ENCODE results near the gene CPA5. TPM values are rescaled to one million over a fixed set of nuclear protein-coding genes. Genes with fewer than 3 reads are reported as not detected.

The CPA5 gene
- total RNA-seq, 1 donor from 2014 or later = not detected

DNA sequence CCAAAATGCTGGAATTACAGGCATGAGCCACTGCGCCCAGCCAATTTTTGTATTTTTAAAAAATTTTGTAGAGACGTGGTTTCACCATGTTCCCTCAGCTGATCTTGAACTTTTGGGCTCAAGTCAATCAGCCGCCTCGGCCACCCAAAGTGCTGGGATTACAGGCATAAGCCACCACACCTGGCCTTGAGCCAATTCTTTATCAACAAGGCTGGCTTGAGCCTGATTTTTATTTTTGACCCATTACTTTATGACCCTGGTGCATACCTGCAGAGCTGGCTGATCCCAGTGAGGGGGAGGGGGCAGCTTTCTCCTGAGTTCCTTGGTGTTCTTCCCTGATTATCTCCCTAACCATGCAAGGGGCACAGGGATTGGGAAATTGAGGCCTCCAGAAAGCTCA lies 19.8 kb downstream of the CPA5 start:
- Mint-ChIP-seq H3K36me3 (ENCODE audit: low read depth) (no peaks in the 10 kb centered on the region), H3K27ac (no peak overlapping the region), H3K4me1 (no peaks in the 10 kb centered on the region), H3K4me3 (no peak overlapping the region), H3K9me3 (peaks cover 7% of the 10 kb centered on the region), H3K27me3 (no peaks in the 10 kb centered on the region)
- ChIA-PET CTCF (no interaction called here), POLR2A (no interaction called here)
- TF ChIP-seq, protein P1, sequence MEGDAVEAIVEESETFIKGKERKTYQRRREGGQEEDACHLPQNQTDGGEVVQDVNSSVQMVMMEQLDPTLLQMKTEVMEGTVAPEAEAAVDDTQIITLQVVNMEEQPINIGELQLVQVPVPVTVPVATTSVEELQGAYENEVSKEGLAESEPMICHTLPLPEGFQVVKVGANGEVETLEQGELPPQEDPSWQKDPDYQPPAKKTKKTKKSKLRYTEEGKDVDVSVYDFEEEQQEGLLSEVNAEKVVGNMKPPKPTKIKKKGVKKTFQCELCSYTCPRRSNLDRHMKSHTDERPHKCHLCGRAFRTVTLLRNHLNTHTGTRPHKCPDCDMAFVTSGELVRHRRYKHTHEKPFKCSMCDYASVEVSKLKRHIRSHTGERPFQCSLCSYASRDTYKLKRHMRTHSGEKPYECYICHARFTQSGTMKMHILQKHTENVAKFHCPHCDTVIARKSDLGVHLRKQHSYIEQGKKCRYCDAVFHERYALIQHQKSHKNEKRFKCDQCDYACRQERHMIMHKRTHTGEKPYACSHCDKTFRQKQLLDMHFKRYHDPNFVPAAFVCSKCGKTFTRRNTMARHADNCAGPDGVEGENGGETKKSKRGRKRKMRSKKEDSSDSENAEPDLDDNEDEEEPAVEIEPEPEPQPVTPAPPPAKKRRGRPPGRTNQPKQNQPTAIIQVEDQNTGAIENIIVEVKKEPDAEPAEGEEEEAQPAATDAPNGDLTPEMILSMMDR (IDR thresholded peaks at IDR 0.05) = no peak
- DNase-seq (no peak), ATAC-seq (ENCODE audit: low read depth) (no peak)
- intact Hi-C loops (cut with micrococcal nuclease) = no loop called here

DNA sequence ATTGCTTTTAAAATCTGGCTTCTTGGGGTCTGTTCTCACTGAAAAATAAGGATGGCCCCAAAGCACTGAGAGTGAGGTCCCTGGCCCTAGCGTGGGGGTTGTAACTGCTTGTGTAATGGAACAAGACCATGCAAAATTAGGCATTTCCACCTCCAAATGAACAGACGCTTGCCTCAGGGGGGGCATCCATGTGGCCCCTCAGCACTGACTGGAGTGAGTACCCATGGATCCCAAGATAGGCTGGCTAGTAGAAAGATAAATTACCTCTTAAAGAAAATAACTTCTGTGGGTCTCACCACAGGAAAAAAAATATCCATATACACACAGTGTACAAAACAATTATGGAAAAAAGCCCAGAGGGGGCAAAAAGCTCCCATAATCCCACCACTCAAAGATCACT lies 20.5 kb downstream of the CPA5 start:
- TF ChIP-seq, protein P1 (IDR thresholded peaks at IDR 0.05) = no peak
- DNase-seq (no peak), ATAC-seq (ENCODE audit: low read depth) (no peak)
- Mint-ChIP-seq H3K27me3 (no peaks in the 10 kb centered on the region), H3K27ac (no peak overlapping the region), H3K9me3 (peaks cover 3% of the 10 kb centered on the region), H3K36me3 (ENCODE audit: low read depth) (no peaks in the 10 kb centered on the region), H3K4me3 (no peak overlapping the region), H3K4me1 (no peaks in the 10 kb centered on the region)
- intact Hi-C loops (cut with micrococcal nuclease) = no loop called here
- CTCF ChIA-PET = no interaction called here
- POLR2A ChIA-PET = no interaction called here

DNA sequence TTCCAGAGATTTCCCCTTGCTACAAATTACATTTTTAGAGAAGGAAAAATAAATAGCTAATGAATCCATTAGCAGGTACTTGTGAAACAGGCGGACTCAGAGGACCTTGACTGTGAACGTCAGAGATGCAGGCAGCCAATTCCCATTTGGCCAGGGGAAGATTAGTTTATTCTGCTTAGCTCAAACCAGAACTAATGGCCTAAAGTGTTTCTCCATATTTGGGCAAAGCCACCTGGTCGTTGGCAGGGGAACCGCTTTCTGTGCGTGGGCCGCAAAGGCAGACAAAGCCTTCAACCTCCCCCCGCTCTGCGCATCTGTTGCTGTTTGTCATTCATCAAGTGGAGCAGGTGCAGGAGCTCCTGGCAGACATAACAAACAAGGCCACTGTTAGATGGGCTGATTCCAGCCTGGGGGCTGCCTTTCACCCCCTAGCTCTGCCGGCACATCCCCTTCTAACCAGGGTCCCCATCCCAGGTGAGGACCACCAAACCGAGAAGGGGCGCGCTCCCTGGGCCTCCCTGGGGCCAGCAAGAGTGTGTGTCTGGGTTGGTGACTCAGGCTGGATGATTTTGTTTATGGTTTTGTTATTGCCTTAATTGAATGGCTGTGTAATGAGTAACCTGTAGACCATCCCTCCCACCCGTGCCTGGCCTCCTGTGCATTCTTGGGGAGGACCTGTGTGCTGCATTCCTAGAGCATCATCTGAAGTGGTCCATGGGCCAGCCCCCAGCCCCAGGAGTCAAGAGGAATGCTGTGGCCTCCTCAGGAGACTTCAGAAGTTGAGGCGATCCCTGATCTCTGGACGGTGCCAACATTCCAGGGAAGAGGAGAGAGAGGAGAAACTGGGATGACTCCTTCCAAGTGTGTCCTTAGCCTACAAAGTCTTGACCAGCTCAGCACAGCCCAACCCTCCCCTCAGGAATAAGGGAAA lies 21.2 kb downstream of the CPA5 start:
- no peaks in the 10 kb centered on the region for H3K36me3 Mint-ChIP-seq (ENCODE audit: low read depth)
- CTCF ChIA-PET = no interaction called here
- H3K27ac Mint-ChIP-seq = no peak overlapping the region

GRCh38 chr7:130366564-130366963 lies 21.9 kb downstream of the CPA5 start:
- TF ChIP-seq, protein P1 (IDR thresholded peaks at IDR 0.05) = no peak
- Mint-ChIP-seq H3K9me3 (no peaks in the 10 kb centered on the region), H3K27me3 (no peaks in the 10 kb centered on the region), H3K4me1 (no peaks in the 10 kb centered on the region), H3K36me3 (ENCODE audit: low read depth) (no peaks in the 10 kb centered on the region), H3K27ac (no peak overlapping the region), H3K4me3 (no peak overlapping the region)
- DNase-seq (no peak), ATAC-seq (ENCODE audit: low read depth) (no peak)
- ChIA-PET POLR2A (no interaction called here), CTCF (no interaction called here)
- intact Hi-C loops (cut with micrococcal nuclease) = no loop called here

More for the DNA sequence above, 21.2 kb downstream of the CPA5 start:
- Mint-ChIP-seq H3K4me3 (no peak overlapping the region), H3K4me1 (no peaks in the 10 kb centered on the region), H3K27me3 (no peaks in the 10 kb centered on the region), H3K9me3 (no peaks in the 10 kb centered on the region)
- ATAC-seq (ENCODE audit: low read depth) (no peak), DNase-seq (no peak)
- POLR2A ChIA-PET = no interaction called here
- intact Hi-C loops (cut with micrococcal nuclease) = no loop called here
- TF ChIP-seq, protein P1 (IDR thresholded peaks at IDR 0.05) = no peak

GRCh38 chr7:130367088-130367755 lies 22.6 kb downstream of the CPA5 start:
- no peak for ATAC-seq (ENCODE audit: low read depth)
- no peak overlapping the region for H3K27ac Mint-ChIP-seq

More at GRCh38 chr7:130367088-130367755, 22.6 kb downstream of the CPA5 start:
- H3K27me3 Mint-ChIP-seq = no peaks in the 10 kb centered on the region
- no peak overlapping the region for H3K4me3 Mint-ChIP-seq
- POLR2A ChIA-PET = no interaction called here
- no peak for DNase-seq
- H3K9me3 Mint-ChIP-seq = no peaks in the 10 kb centered on the region
- intact Hi-C loops (cut with micrococcal nuclease) = no loop called here
- H3K36me3 Mint-ChIP-seq (ENCODE audit: low read depth) = no peaks in the 10 kb centered on the region
- TF ChIP-seq, protein P1 (IDR thresholded peaks at IDR 0.05) = no peak
- CTCF ChIA-PET = no interaction called here
- H3K4me1 Mint-ChIP-seq = no peaks in the 10 kb centered on the region

Data from activated B cell treated with CpG ODN at 0.5 μM for 24 hours (primary cell).